IPS-18a (cell line): ENCODE measurements around the gene PCBP3.

ENCODE experiments used
- H3K27ac ChIP-seq: one replicate; pipeline ENCODE4 v1.5.1; 2013; ENCODE audit warnings: low read length
- H3K27me3 ChIP-seq: one replicate; pipeline ENCODE4 v1.6.1; 2013; ENCODE audit warnings: mild to moderate bottlenecking, low read length; ENCODE audit not compliant: control insufficient read depth, insufficient read depth
- H3K36me3 ChIP-seq: one replicate; pipeline ENCODE4 v1.6.1; 2013; ENCODE audit warnings: low read depth, low read length; ENCODE audit not compliant: control insufficient read depth
- H3K4me1 ChIP-seq: one replicate; pipeline ENCODE4 v1.6.1; 2013; ENCODE audit warnings: low read depth, low read length; ENCODE audit not compliant: control insufficient read depth
- H3K4me3 ChIP-seq: one replicate; pipeline ENCODE4 v1.5.1; 2013; ENCODE audit warnings: low read length
- H3K9ac ChIP-seq: one replicate; pipeline ENCODE4 v1.6.1; 2013; ENCODE audit warnings: mild to moderate bottlenecking, low read length, moderate library complexity
- H3K9me3 ChIP-seq: one replicate; pipeline ENCODE4 v1.6.1; 2013; ENCODE audit warnings: low read depth, low read length; ENCODE audit not compliant: control insufficient read depth

PCBP3 gene

GRCh38 chr21:45983981-45984551 lies 340.5 kb downstream of the PCBP3 start:
- Histone ChIP-seq H3K4me1 (peaks cover 3% of the 10 kb centered on the region), H3K27ac (no peak overlapping the region), H3K4me3 (no peak overlapping the region), H3K9me3 (no peaks in the 10 kb centered on the region), H3K9ac (no peak overlapping the region), H3K36me3 (peaks cover 19% of the 10 kb centered on the region), H3K27me3 (peaks cover 22% of the 10 kb centered on the region)

- H3K27ac ChIP-seq = no peak overlapping the region
These were observed 341.1 kb downstream of the PCBP3 start for GRCh38 chr21:45984584-45985095.

GRCh38 chr21:45985471-45986315 lies 342.2 kb downstream of the PCBP3 start:
- Histone ChIP-seq H3K9ac (no peak overlapping the region), H3K27me3 (peaks cover 16% of the 10 kb centered on the region), H3K4me3 (no peak overlapping the region), H3K4me1 (peaks cover 3% of the 10 kb centered on the region), H3K36me3 (peaks cover 19% of the 10 kb centered on the region), H3K9me3 (no peaks in the 10 kb centered on the region), H3K27ac (no peak overlapping the region)

More at GRCh38 chr21:45984584-45985095, 341.1 kb downstream of the PCBP3 start:
- Histone ChIP-seq H3K9me3 (no peaks in the 10 kb centered on the region), H3K4me3 (no peak overlapping the region), H3K36me3 (peaks cover 19% of the 10 kb centered on the region), H3K4me1 (peaks cover 3% of the 10 kb centered on the region), H3K9ac (no peak overlapping the region), H3K27me3 (peaks cover 22% of the 10 kb centered on the region)

- Histone ChIP-seq H3K36me3 (peaks cover 19% of the 10 kb centered on the region), H3K9me3 (no peaks in the 10 kb centered on the region), H3K4me1 (no peaks in the 10 kb centered on the region), H3K27me3 (peaks cover 13% of the 10 kb centered on the region), H3K4me3 (no peak overlapping the region), H3K27ac (no peak overlapping the region), H3K9ac (no peak overlapping the region)
These were observed 343.0 kb downstream of the PCBP3 start for GRCh38 chr21:45986316-45987051.

GRCh38 chr21:45987121-45987711 lies 343.7 kb downstream of the PCBP3 start:
- no peaks in the 10 kb centered on the region for H3K4me1 ChIP-seq
- no peak overlapping the region for H3K27ac ChIP-seq
- H3K9me3 ChIP-seq = no peaks in the 10 kb centered on the region
- H3K27me3 ChIP-seq = peaks cover 10% of the 10 kb centered on the region
- no peak overlapping the region for H3K9ac ChIP-seq
- no peak overlapping the region for H3K4me3 ChIP-seq
- H3K36me3 ChIP-seq = peaks cover 20% of the 10 kb centered on the region

GRCh38 chr21:45988366-45989347 lies 345.1 kb downstream of the PCBP3 start:
- Histone ChIP-seq H3K27me3 (no peaks in the 10 kb centered on the region), H3K4me3 (no peak overlapping the region), H3K9me3 (no peaks in the 10 kb centered on the region), H3K27ac (no peak overlapping the region), H3K36me3 (peaks cover 22% of the 10 kb centered on the region), H3K4me1 (no peaks in the 10 kb centered on the region), H3K9ac (no peak overlapping the region)

GRCh38 chr21:45989355-45990048 lies 346.0 kb downstream of the PCBP3 start:
- Histone ChIP-seq H3K9ac (no peak overlapping the region), H3K9me3 (no peaks in the 10 kb centered on the region), H3K36me3 (peaks cover 20% of the 10 kb centered on the region)

GRCh38 chr21:45990049-45990711 lies 346.7 kb downstream of the PCBP3 start:
- Histone ChIP-seq H3K27me3 (no peaks in the 10 kb centered on the region), H3K36me3 (peaks cover 13% of the 10 kb centered on the region), H3K4me1 (no peaks in the 10 kb centered on the region), H3K9me3 (no peaks in the 10 kb centered on the region), H3K4me3 (no peak overlapping the region), H3K27ac (no peak overlapping the region), H3K9ac (no peak overlapping the region)

More at GRCh38 chr21:45989355-45990048, 346.0 kb downstream of the PCBP3 start:
- no peak overlapping the region for H3K4me3 ChIP-seq
- no peaks in the 10 kb centered on the region for H3K27me3 ChIP-seq
- no peak overlapping the region for H3K27ac ChIP-seq
- no peaks in the 10 kb centered on the region for H3K4me1 ChIP-seq

GRCh38 chr21:45990741-45991605 lies 347.4 kb downstream of the PCBP3 start:
- H3K27me3 ChIP-seq = no peaks in the 10 kb centered on the region
- H3K4me3 ChIP-seq = no peak overlapping the region
- H3K9me3 ChIP-seq = no peaks in the 10 kb centered on the region
- H3K27ac ChIP-seq = no peak overlapping the region
- peaks cover 6% of the 10 kb centered on the region for H3K36me3 ChIP-seq
- no peaks in the 10 kb centered on the region for H3K4me1 ChIP-seq
- no peak overlapping the region for H3K9ac ChIP-seq
